NB4 (cell line): ENCODE results near the gene SERPINI1.

Source experiments
- CTCF ChIP-seq: IDR thresholded peaks from one replicate; pipeline ENCODE4 v1.5.1; 2012; ENCODE audit warnings: low read depth, low read length
- POLR2A ChIP-seq: IDR thresholded peaks from 2 replicates; pipeline ENCODE4 v1.6.1; 2011; ENCODE audit warnings: mild to moderate bottlenecking; ENCODE audit not compliant: insufficient read length; ENCODE audit errors: extremely low read depth

GRCh38 chr3:167712445-167712844, 23.1 kb upstream of the SERPINI1 start:
- no peak for TF ChIP-seq POLR2A
- no peak for TF ChIP-seq CTCF
